OCI-LY1 (cell line): ENCODE measurements around the gene GCNA.

Experiments
- H2AFZ ChIP-seq: fragments of 200-600 bp; sonication (generic), shearing (Covaris generic); 2 replicates; pipeline ENCODE4 v1.6.0; 2014; ENCODE audit warnings: antibody characterized with exemption, mild to moderate bottlenecking, low read length
- H3F3A ChIP-seq: fragments of 200-600 bp; sonication (generic), shearing (Covaris generic); 2 replicates; pipeline ENCODE4 v1.6.0; 2014; ENCODE audit warnings: mild to moderate bottlenecking, antibody characterized with exemption, low read length, moderate library complexity; ENCODE audit not compliant: insufficient read depth
- H3K27ac ChIP-seq: fragments of 200-600 bp; sonication (generic); 2 replicates; pipeline ENCODE4 v1.5.1; 2014; ENCODE audit warnings: low read length, mixed run types, mild to moderate bottlenecking, low read depth; ENCODE audit not compliant: poor library complexity, severe bottlenecking
- H3K27me3 ChIP-seq: fragments of 200-600 bp; sonication (generic); 2 replicates; pipeline ENCODE4 v1.6.0; 2014; ENCODE audit warnings: antibody characterized with exemption, mild to moderate bottlenecking, low read length, moderate library complexity; ENCODE audit not compliant: insufficient read depth
- H3K36me3 ChIP-seq: fragments of 200-600 bp; sonication (generic); 2 replicates; pipeline ENCODE4 v1.6.1; 2014; ENCODE audit warnings: mild to moderate bottlenecking, antibody characterized with exemption, low read length, moderate library complexity, mixed read lengths; ENCODE audit not compliant: insufficient read depth
- H3K4me1 ChIP-seq: fragments of 200-600 bp; sonication (generic); 2 replicates; pipeline ENCODE4 v1.5.1; 2014; ENCODE audit warnings: mild to moderate bottlenecking, low read length, moderate library complexity; ENCODE audit not compliant: insufficient read depth, severe bottlenecking
- H3K4me2 ChIP-seq: fragments of 200-600 bp; sonication (generic), shearing (Covaris generic); 2 replicates; pipeline ENCODE4 v1.6.1; 2014; ENCODE audit warnings: low read length
- H3K4me3 ChIP-seq: fragments of 200-600 bp; sonication (generic); 2 replicates; pipeline ENCODE4 v1.5.1; 2014; ENCODE audit warnings: low read length, low read depth, mild to moderate bottlenecking, mixed read lengths; ENCODE audit not compliant: poor library complexity, severe bottlenecking
- H3K79me2 ChIP-seq: fragments of 200-600 bp; shearing (Covaris generic); 2 replicates; pipeline ENCODE4 v1.6.1; 2016; ENCODE audit warnings: mixed run types, low read length, mixed read lengths; ENCODE audit not compliant: insufficient read depth
- H3K9ac ChIP-seq: fragments of 200-600 bp; sonication (generic), shearing (Covaris generic); 2 replicates; pipeline ENCODE4 v1.6.1; 2014; ENCODE audit warnings: mild to moderate bottlenecking, low read length, mixed read lengths
- H3K9me2 ChIP-seq: fragments of 200-600 bp; sonication (generic), shearing (Covaris generic); 2 replicates; pipeline ENCODE4 v1.6.1; 2014; ENCODE audit warnings: low read depth, mild to moderate bottlenecking, low read length, mixed read lengths
- H3K9me3 ChIP-seq: fragments of 200-600 bp; shearing (Covaris generic); 2 replicates; pipeline ENCODE4 v1.6.1; 2014; ENCODE audit warnings: low read length, mixed read lengths
- H4K20me1 ChIP-seq: fragments of 200-600 bp; sonication (generic), shearing (Covaris generic); 2 replicates; pipeline ENCODE4 v1.6.0; 2016; ENCODE audit warnings: mild to moderate bottlenecking, low read length; ENCODE audit not compliant: insufficient read depth
- CTCF ChIP-seq: fragments of 200-600 bp; sonication (generic), shearing (Covaris generic); IDR thresholded peaks from 2 replicates; pipeline ENCODE4 v1.5.1; 2017; ENCODE audit warnings: mild to moderate bottlenecking, antibody characterized with exemption, low read length, moderate library complexity, mixed read lengths
- EZH2 ChIP-seq: fragments of 200-600 bp; sonication (generic), shearing (Covaris generic); IDR thresholded peaks from 2 replicates; pipeline ENCODE4 v1.8.0; 2017; ENCODE audit warnings: borderline replicate concordance, mixed run types, mild to moderate bottlenecking, antibody characterized with exemption, low read length, moderate library complexity, mixed read lengths

The GCNA gene

DNA sequence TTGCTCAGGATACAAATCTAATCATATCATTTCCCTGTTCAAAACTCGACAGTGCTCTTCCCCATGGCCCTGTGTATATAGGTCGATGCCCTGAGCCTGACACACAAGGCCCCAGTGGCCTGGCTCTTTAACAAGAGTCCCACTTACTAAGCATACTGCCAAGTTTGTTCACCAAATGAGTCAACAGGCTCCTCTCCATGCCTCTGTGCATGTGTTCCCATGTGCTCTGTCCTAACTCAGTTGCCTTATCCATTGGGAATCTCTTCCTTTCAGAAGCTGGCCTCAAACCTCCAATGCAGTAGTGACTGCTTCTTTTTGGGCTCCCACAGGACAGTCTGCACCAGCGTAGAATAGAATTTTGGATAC lies 59.0 kb downstream of the GCNA start:
- Histone ChIP-seq H3K4me2 (peak overlapping the region; percentile 23), H3K4me1 (peaks cover 21% of the 10 kb centered on the region), H3K27ac (no peak overlapping the region), H3K9me2 (no peaks in the 10 kb centered on the region), H3K4me3 (no peak overlapping the region), H3K9ac (no peak overlapping the region), H3K9me3 (no peaks in the 10 kb centered on the region), H3K36me3 (no peaks in the 10 kb centered on the region), H3F3A (no peaks in the 10 kb centered on the region), H3K79me2 (no peaks in the 10 kb centered on the region), H2AFZ (no peak overlapping the region; the same call in 1 of the 2 replicates), H4K20me1 (no peaks in the 10 kb centered on the region), H3K27me3 (no peaks in the 10 kb centered on the region)
- TF ChIP-seq EZH2: no peak
- no peak for TF ChIP-seq CTCF

GRCh38 chrX:71637848-71638247 lies 59.6 kb downstream of the GCNA start:
- no peak overlapping the region for H3K27ac ChIP-seq
- no peaks in the 10 kb centered on the region for H3K9me2 ChIP-seq
- H3K27me3 ChIP-seq: no peaks in the 10 kb centered on the region
- no peak overlapping the region for H2AFZ ChIP-seq
- H4K20me1 ChIP-seq: no peaks in the 10 kb centered on the region
- TF ChIP-seq CTCF (no peak), EZH2 (no peak)
- no peaks in the 10 kb centered on the region for H3K36me3 ChIP-seq
- H3K79me2 ChIP-seq: no peaks in the 10 kb centered on the region
- 0 out of 2 replicates have a peak overlapping the region, but pooled peaks have one; percentile 9 for H3K4me2 ChIP-seq
- H3K9me3 ChIP-seq: no peaks in the 10 kb centered on the region
- H3F3A ChIP-seq: no peaks in the 10 kb centered on the region
- H3K9ac ChIP-seq: no peak overlapping the region
- H3K4me3 ChIP-seq: no peak overlapping the region
- H3K4me1 ChIP-seq: peaks cover 21% of the 10 kb centered on the region

- Histone ChIP-seq H3K4me2 (no peak overlapping the region), H3K4me3 (no peak overlapping the region), H3K79me2 (no peaks in the 10 kb centered on the region)
These were observed 60.2 kb downstream of the GCNA start for GRCh38 chrX:71638409-71638808.

More at GRCh38 chrX:71638409-71638808, 60.2 kb downstream of the GCNA start:
- Histone ChIP-seq H3K36me3 (no peaks in the 10 kb centered on the region), H3F3A (no peaks in the 10 kb centered on the region), H4K20me1 (no peaks in the 10 kb centered on the region), H3K9me3 (no peaks in the 10 kb centered on the region), H3K9ac (no peak overlapping the region), H3K9me2 (no peaks in the 10 kb centered on the region), H3K4me1 (peaks cover 21% of the 10 kb centered on the region), H3K27ac (no peak overlapping the region), H3K27me3 (no peaks in the 10 kb centered on the region), H2AFZ (no peak overlapping the region)
- no peak for TF ChIP-seq CTCF
- TF ChIP-seq EZH2: no peak
